ENCODE results near the gene EEF1A2. TPM values are rescaled to one million over a fixed set of nuclear protein-coding genes. Genes with fewer than 3 reads are reported as not detected.

Gene EEF1A2
- total RNA-seq, 1 donor from 2014 or later, result 0.54 TPM

DNA sequence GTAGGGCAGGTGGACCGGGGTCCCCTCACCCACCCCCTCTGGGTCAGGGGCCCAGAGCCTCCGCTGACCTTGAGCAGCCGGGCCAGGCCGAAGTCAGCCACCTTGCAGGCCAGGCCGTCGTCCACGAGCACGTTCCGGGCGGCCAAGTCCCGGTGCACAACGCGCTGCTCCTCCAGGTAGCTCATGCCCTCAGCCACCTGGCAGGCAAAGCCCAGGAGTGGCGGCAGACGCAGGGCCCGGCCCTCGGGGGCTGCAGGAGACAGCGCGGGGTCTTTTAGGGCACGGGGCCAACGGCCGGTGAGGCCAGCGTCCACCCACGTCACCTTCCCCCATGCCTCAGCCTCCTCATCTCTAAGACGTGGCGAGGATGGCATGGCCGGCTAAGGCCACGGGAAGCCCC is 42.5 kb upstream of the EEF1A2 start:
- Histone ChIP-seq H3K27ac (no peak overlapping the region), H3K27me3 (no peaks in the 10 kb centered on the region), H3K36me3 (no peaks in the 10 kb centered on the region), H3K4me3 (no peak overlapping the region), H2AFZ (replicated peaks) (no peak overlapping the region), H3K4me1 (no peaks in the 10 kb centered on the region), H3K79me2 (ENCODE audit: low read depth) (no peaks in the 10 kb centered on the region), H3K9me3 (ENCODE audit: low read depth) (no peaks in the 10 kb centered on the region), H3K9ac (no peak overlapping the region), H3F3A (ENCODE audit: low read depth) (peaks cover under 1% of the 10 kb centered on the region), H3K4me2 (no peak overlapping the region), H4K20me1 (ENCODE audit: low read depth) (no peaks in the 10 kb centered on the region)
- Mint-ChIP-seq H3K27ac (no peak overlapping the region), H3K9me3 (no peaks in the 10 kb centered on the region), H3K36me3 (no peaks in the 10 kb centered on the region), H3K27me3 (ENCODE audit: insufficient read depth, low read depth) (peaks cover 7% of the 10 kb centered on the region), H3K4me1 (peaks cover 3% of the 10 kb centered on the region), H3K4me3 (no peak overlapping the region)
- TF ChIP-seq CTCF (IDR thresholded peaks at IDR 0.05) (no peak), EZH2 (IDR thresholded peaks at IDR 0.05) (no peak), EZH2phosphoT487 (IDR thresholded peaks at IDR 0.05) (no peak)
- no peak for DNase-seq (ENCODE audit: low spot score)

- DNase-seq (ENCODE audit: low spot score), result no peak
- no peaks in the 10 kb centered on the region for H3K79me2 ChIP-seq (ENCODE audit: low read depth)
- H3K4me1 ChIP-seq, result no peaks in the 10 kb centered on the region
- no peak overlapping the region for H3K27ac ChIP-seq
- no peak overlapping the region for H3K4me3 ChIP-seq
- no peak overlapping the region for H3K4me2 ChIP-seq
- no peaks in the 10 kb centered on the region for H3K27me3 ChIP-seq
- H3K9ac ChIP-seq, result no peak overlapping the region
- H2AFZ ChIP-seq (replicated peaks), result no peak overlapping the region
- Mint-ChIP-seq H3K4me3 (no peak overlapping the region), H3K9me3 (no peaks in the 10 kb centered on the region), H3K36me3 (no peaks in the 10 kb centered on the region), H3K27me3 (ENCODE audit: insufficient read depth, low read depth) (peaks cover 7% of the 10 kb centered on the region), H3K27ac (no peak overlapping the region), H3K4me1 (peaks cover 6% of the 10 kb centered on the region)
- no peaks in the 10 kb centered on the region for H4K20me1 ChIP-seq (ENCODE audit: low read depth)
- H3K9me3 ChIP-seq (ENCODE audit: low read depth), result no peaks in the 10 kb centered on the region
- no peaks in the 10 kb centered on the region for H3K36me3 ChIP-seq
- peaks cover 3% of the 10 kb centered on the region for H3F3A ChIP-seq (ENCODE audit: low read depth)
- TF ChIP-seq CTCF (IDR thresholded peaks at IDR 0.05) (no peak), EZH2phosphoT487 (IDR thresholded peaks at IDR 0.05) (no peak), EZH2 (IDR thresholded peaks at IDR 0.05) (no peak)
Measured at GRCh38 chr20:63540417-63541186, 41.7 kb upstream of the EEF1A2 start.

- Histone ChIP-seq H3K27me3 (no peaks in the 10 kb centered on the region), H2AFZ (replicated peaks) (no peak overlapping the region), H3K9ac (no peak overlapping the region), H3K36me3 (no peaks in the 10 kb centered on the region), H3K9me3 (ENCODE audit: low read depth) (no peaks in the 10 kb centered on the region), H3K4me2 (no peak overlapping the region), H3F3A (ENCODE audit: low read depth) (peaks cover 3% of the 10 kb centered on the region), H3K27ac (no peak overlapping the region), H3K79me2 (ENCODE audit: low read depth) (no peaks in the 10 kb centered on the region), H3K4me1 (no peaks in the 10 kb centered on the region), H3K4me3 (no peak overlapping the region), H4K20me1 (ENCODE audit: low read depth) (no peaks in the 10 kb centered on the region)
- H3K27me3 Mint-ChIP-seq (ENCODE audit: insufficient read depth, low read depth), result peaks cover 5% of the 10 kb centered on the region
- no peaks in the 10 kb centered on the region for H3K9me3 Mint-ChIP-seq
- peaks cover 8% of the 10 kb centered on the region for H3K4me1 Mint-ChIP-seq
- DNase-seq (ENCODE audit: low spot score), result no peak
- no peaks in the 10 kb centered on the region for H3K36me3 Mint-ChIP-seq
- TF ChIP-seq CTCF (IDR thresholded peaks at IDR 0.05), result no peak
- TF ChIP-seq EZH2 (IDR thresholded peaks at IDR 0.05), result no peak
- TF ChIP-seq EZH2phosphoT487 (IDR thresholded peaks at IDR 0.05), result no peak
- H3K4me3 Mint-ChIP-seq, result no peak overlapping the region
- peak overlapping the region; percentile 50 for H3K27ac Mint-ChIP-seq
Measured at GRCh38 chr20:63539441-63540370, 40.8 kb upstream of the EEF1A2 start.
